Vagina (tissue), 2 donors: ENCODE measurements around the gene VASN. TPM values are rescaled to one million over a fixed set of nuclear protein-coding genes. Genes with fewer than 3 reads are reported as not detected.
"Not testable (repeated sequence)": the region's sequence is repeated elsewhere in the genome, so short reads cannot be mapped to it uniquely, and the experiment has no call there.

Experiments
- DNase-seq, 2 donors: peaks; one replicate each; pipeline ENCODE4 v3.0.0-alpha.2; 2017; ENCODE audit errors: extremely low spot score in 2 of 2
- H3K27ac ChIP-seq: fragments of 200-600 bp; sonication (generic); one replicate; pipeline ENCODE4 v1.5.1; 2019
- H3K27me3 ChIP-seq: fragments of 200-600 bp; sonication (generic); one replicate; pipeline ENCODE4 v1.5.1; 2019
- H3K36me3 ChIP-seq, 2 donors: fragments of 200-600 bp; sonication (generic); one replicate each; pipeline ENCODE4 v1.5.1; 2017 to 2019
- H3K4me1 ChIP-seq: fragments of 200-600 bp; sonication (generic); one replicate; pipeline ENCODE4 v1.5.1; 2019
- H3K4me3 ChIP-seq, 2 donors: fragments of 200-600 bp; sonication (generic); 1 replicate in 1 of 2; 2 replicates in 1 of 2; pipeline ENCODE4 v1.5.1; 2016 to 2019
- H3K9me3 ChIP-seq: fragments of 200-600 bp; sonication (generic); one replicate; pipeline ENCODE4 v1.5.1; 2019
- POLR2A ChIP-seq, 2 donors: fragments of 450-650 bp; IDR thresholded peaks; one replicate each; pipeline ENCODE4 v1.6.1; 2017; ENCODE audit warnings: antibody characterized with exemption in 2 of 2, mild to moderate bottlenecking in 2 of 2, moderate library complexity in 2 of 2
- POLR2AphosphoS5 ChIP-seq, 2 donors: sonication (generic); formaldehyde crosslinking; IDR thresholded peaks; one replicate each; pipeline ENCODE4 v1.9.0; 2017; ENCODE audit warnings: antibody characterized with exemption in 2 of 2, mild to moderate bottlenecking in 2 of 2, low read depth in 1 of 2; ENCODE audit not compliant: insufficient read depth in 1 of 2
- intact Hi-C: fragments of 100-400 bp; cut with DNase I; formaldehyde crosslinking; loops from one replicate; pipeline ENCODE4 v1.15.1; 2023
- total RNA-seq: library from RNA; depleted of rRNA; stranded (reverse); fragments of >200 nt; gene quantifications from one replicate; pipeline ENCODE4 v1.2.3, GENCODE V29; 2016
- TF ChIP-seq, protein P1 (sequence below), 3 experiments: fragments of 450-650 bp in 2 of 3; fragments of 200-600 bp in 1 of 3; sonication (generic) in 1 of 3; IDR thresholded peaks; one replicate each; pipeline ENCODE4 v1.5.1; 2017 to 2019; ENCODE audit warnings: antibody characterized with exemption in 3 of 3, mild to moderate bottlenecking in 2 of 3, moderate library complexity in 2 of 3

The VASN gene
- total RNA-seq, 1 donor from 2014 or later, result 37.6 TPM

DNA sequence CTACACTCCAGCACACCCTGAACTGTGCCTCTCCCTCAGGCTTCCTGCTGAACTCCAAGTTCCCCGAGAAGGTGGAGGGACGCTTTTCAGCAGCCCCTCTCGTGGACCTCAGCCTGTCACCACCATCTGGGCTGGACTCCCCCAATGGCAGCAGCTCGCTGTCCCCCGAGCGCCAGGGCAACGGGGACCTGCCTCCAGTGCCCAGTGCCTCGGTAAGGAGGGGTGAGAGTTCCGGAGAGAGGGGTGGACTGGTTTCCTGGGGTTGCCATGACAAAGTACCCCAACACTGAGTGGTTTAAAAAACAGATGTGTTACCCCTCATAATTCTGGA, 38.4 kb upstream of the VASN start:
- no peaks in the 10 kb centered on the region for H3K9me3 ChIP-seq
- no peaks in the 10 kb centered on the region for H3K27me3 ChIP-seq
- TF ChIP-seq POLR2A (IDR thresholded peaks at IDR 0.05) (no peak), POLR2AphosphoS5 (IDR thresholded peaks at IDR 0.05; ENCODE audit: insufficient read depth in 1 of 2, low read depth in 1 of 2) (no peak)
- TF ChIP-seq, protein P1, sequence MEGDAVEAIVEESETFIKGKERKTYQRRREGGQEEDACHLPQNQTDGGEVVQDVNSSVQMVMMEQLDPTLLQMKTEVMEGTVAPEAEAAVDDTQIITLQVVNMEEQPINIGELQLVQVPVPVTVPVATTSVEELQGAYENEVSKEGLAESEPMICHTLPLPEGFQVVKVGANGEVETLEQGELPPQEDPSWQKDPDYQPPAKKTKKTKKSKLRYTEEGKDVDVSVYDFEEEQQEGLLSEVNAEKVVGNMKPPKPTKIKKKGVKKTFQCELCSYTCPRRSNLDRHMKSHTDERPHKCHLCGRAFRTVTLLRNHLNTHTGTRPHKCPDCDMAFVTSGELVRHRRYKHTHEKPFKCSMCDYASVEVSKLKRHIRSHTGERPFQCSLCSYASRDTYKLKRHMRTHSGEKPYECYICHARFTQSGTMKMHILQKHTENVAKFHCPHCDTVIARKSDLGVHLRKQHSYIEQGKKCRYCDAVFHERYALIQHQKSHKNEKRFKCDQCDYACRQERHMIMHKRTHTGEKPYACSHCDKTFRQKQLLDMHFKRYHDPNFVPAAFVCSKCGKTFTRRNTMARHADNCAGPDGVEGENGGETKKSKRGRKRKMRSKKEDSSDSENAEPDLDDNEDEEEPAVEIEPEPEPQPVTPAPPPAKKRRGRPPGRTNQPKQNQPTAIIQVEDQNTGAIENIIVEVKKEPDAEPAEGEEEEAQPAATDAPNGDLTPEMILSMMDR (IDR thresholded peaks at IDR 0.05), result no peak
- no peak for DNase-seq
- no peak overlapping the region for H3K27ac ChIP-seq
- H3K4me1 ChIP-seq, result peaks cover 22% of the 10 kb centered on the region
- intact Hi-C loops, result loop anchor here (10.0 kb wide), 1 partner anchor 128 kb away; no protein-coding TSS in a partner anchor
- H3K4me3 ChIP-seq, result no peak overlapping the region
- peaks cover 0 to 31% of the 10 kb centered on the region in 2 donors for H3K36me3 ChIP-seq

DNA sequence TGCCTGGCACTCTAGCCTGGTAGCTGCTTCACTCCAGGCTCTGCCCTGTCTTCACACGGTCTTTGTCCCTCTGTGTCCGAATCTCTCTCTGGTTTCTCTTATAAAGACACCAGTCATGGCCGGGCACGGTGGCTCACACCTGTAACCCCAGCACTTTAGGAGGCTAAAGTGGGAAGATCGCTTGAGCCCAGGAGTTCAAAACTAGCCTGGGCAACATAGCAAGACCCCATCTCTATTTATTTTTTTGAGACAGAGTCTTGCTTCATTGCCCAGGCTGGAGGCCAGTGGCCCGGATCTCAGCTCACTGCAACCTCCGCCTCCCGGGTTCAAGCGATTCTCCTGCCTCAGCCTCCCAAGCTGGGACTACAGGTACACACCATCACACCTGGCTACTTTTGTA, 37.9 kb upstream of the VASN start:
- Histone ChIP-seq H3K36me3 (peaks cover 0 to 33% of the 10 kb centered on the region in 2 donors), H3K4me1 (peaks cover 22% of the 10 kb centered on the region)
- not testable (repeated sequence) for H3K27ac ChIP-seq, H3K4me3 ChIP-seq, H3K27me3 ChIP-seq, DNase-seq, H3K9me3 ChIP-seq
- intact Hi-C loops, result loop anchor here (10.0 kb wide), 1 partner anchor 129 kb away; no protein-coding TSS in a partner anchor

DNA sequence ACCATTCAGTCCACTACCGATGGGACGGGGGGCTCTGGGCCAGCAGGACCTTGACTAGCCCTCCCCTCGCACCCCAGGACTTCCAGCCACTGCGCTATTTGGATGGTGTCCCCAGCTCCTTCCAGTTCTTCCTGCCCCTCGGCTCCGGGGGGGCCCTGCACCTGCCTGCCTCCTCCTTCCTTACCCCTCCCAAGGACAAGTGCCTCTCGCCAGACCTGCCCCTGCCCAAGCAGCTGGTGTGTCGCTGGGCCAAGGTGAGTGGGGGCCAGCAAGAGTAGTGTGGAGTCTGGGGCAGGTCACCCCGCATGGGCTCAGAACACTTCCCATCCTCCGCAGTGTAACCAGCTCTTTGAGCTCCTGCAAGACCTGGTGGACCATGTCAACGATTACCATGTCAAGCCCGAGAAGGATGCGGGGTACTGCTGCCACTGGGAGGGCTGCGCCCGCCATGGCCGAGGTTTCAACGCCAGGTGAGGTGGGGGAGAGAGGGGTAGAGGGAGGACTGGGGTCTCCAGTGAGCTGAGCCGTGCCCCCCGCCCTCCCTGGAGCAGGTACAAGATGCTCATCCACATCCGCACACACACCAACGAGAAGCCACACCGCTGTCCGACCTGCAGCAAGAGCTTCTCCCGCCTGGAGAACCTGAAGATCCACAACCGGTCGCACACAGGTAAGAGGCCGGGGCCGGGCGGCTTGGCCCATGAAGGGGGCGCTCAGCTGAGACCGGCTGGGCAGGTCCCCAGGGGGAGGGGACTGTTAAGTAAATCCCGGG, 36.7 kb upstream of the VASN start:
- H3K36me3 ChIP-seq, result peaks cover 0 to 36% of the 10 kb centered on the region in 2 donors
- H3K4me1 ChIP-seq, result peaks cover 20% of the 10 kb centered on the region
- TF ChIP-seq POLR2AphosphoS5 (IDR thresholded peaks at IDR 0.05; ENCODE audit: insufficient read depth in 1 of 2, low read depth in 1 of 2) (no peak), POLR2A (IDR thresholded peaks at IDR 0.05) (no peak)
- TF ChIP-seq, protein P1 (IDR thresholded peaks at IDR 0.05), result no peak
- intact Hi-C loops, result loop anchor here (10.0 kb wide), 1 partner anchor 130 kb away; no protein-coding TSS in a partner anchor
- no peaks in the 10 kb centered on the region for H3K9me3 ChIP-seq
- H3K27ac ChIP-seq, result no peak overlapping the region
- H3K4me3 ChIP-seq, result no peak overlapping the region
- DNase-seq, result no peak
- no peaks in the 10 kb centered on the region for H3K27me3 ChIP-seq

DNA sequence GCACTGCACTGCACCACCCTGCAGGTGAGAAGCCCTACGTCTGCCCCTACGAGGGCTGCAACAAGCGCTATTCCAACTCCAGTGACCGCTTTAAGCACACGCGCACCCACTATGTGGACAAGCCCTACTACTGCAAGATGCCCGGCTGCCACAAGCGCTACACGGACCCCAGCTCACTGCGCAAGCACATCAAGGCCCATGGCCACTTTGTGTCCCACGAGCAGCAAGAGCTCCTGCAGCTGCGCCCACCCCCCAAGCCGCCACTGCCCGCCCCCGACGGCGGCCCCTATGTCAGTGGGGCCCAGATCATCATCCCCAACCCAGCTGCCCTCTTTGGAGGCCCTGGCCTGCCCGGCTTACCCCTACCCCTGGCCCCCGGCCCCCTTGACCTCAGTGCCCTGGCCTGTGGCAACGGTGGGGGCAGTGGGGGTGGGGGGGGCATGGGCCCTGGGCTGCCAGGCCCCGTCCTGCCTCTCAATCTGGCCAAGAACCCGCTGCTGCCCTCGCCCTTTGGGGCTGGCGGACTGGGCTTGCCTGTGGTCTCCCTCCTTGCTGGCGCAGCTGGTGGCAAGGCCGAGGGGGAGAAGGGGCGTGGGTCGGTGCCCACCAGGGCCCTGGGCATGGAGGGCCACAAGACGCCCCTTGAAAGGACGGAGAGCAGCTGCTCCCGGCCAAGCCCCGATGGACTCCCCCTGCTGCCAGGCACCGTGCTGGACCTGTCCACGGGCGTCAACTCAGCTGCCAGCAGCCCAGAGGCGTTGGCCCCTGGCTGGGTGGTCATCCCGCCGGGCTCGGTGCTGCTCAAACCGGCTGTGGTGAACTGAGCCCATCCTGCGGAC, 34.7 kb upstream of the VASN start:
- Histone ChIP-seq H3K9me3 (no peaks in the 10 kb centered on the region), H3K4me1 (peaks cover 29% of the 10 kb centered on the region), H3K27me3 (no peaks in the 10 kb centered on the region), H3K36me3 (peaks cover 0 to 36% of the 10 kb centered on the region in 2 donors), H3K4me3 (no peak overlapping the region), H3K27ac (no peak overlapping the region)
- intact Hi-C loops, result loop anchor here (10.0 kb wide), 1 partner anchor 132 kb away; no protein-coding TSS in a partner anchor
- no peak for DNase-seq
- TF ChIP-seq POLR2AphosphoS5 (IDR thresholded peaks at IDR 0.05; ENCODE audit: insufficient read depth in 1 of 2, low read depth in 1 of 2), result no peak
- TF ChIP-seq POLR2A (IDR thresholded peaks at IDR 0.05), result no peak
- TF ChIP-seq, protein P1 (IDR thresholded peaks at IDR 0.05), result no peak

DNA sequence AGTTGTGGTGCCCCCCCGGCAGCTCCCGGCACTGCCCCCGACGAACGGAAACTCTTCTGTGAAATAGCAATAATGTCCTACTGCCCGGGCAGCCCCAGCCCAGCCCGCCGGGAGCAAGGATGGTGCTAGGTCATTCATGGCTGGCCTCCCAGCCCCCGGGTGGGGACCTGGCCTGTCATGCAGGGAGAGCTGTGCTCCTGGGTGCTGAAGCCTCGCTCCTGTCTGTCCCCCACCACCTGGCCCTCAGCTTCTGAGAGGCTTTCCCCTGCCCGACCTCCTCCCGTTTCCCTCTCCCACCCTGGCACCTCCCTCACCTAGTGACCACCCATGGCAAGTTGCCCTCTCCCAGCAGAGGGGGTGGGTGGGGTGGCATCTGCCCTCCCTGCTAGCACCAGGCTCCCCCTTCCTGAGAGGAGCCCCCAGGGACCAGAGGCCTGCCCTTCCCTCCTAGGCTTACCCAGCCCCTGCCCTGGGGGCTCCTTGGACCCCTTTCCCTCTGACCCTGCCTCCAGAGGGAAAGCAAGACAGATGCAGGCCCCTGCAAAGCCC, 34.0 kb upstream of the VASN start:
- H3K4me1 ChIP-seq, result peaks cover 29% of the 10 kb centered on the region
- no peaks in the 10 kb centered on the region for H3K9me3 ChIP-seq
- H3K27me3 ChIP-seq, result no peaks in the 10 kb centered on the region
- no peak for DNase-seq
- no peak overlapping the region for H3K4me3 ChIP-seq
- intact Hi-C loops, result loop anchor here (10.0 kb wide), 1 partner anchor 133 kb away; no protein-coding TSS in a partner anchor
- H3K27ac ChIP-seq, result no peak overlapping the region
- H3K36me3 ChIP-seq, result peaks cover 0 to 31% of the 10 kb centered on the region in 2 donors
- TF ChIP-seq POLR2AphosphoS5 (IDR thresholded peaks at IDR 0.05; ENCODE audit: insufficient read depth in 1 of 2, low read depth in 1 of 2) (no peak), POLR2A (IDR thresholded peaks at IDR 0.05) (no peak)
- TF ChIP-seq, protein P1 (IDR thresholded peaks at IDR 0.05), result no peak
